H1 (cell line): ENCODE results near the gene KCNMB1. TPM values are rescaled to one million over a fixed set of nuclear protein-coding genes. Genes with fewer than 3 reads are reported as not detected.

Experiments used
- SUZ12 ChIP-seq: fragments of 200-600 bp; sonication (generic); IDR thresholded peaks from 2 replicates; pipeline ENCODE4 v1.6.1; 2012; ENCODE audit warnings: mild to moderate bottlenecking, inconsistent platforms, low read length, moderate library complexity, mixed read lengths
- polyA plus RNA-seq, 7 experiments: library from polyadenylated mRNA; depleted of rRNA in 3 of 7; stranded (reverse) in 5 of 7; unstranded in 2 of 7; fragments of >200 nt in 5 of 7; fragments of 200-250 nt in 2 of 7; gene quantifications; 1 replicate in 5 of 7; 2 replicates in 1 of 7; 4 replicates in 1 of 7; pipeline versions ENCODE4 v1.2.1 to v1.2.3, GENCODE V29; 2011 to 2013; ENCODE audit warnings: missing spikeins in 2 of 7, mixed read lengths in 2 of 7
- total RNA-seq: library from RNA; stranded (reverse); fragmentation: NEBNext Ultra II Directional; extraction: Animal tissue kit (Norgen Biotek cat#: 25700); gene quantifications from 2 replicates; pipeline ENCODE4 v1.2.1, GENCODE V29; 2021

Gene KCNMB1
- total and polyA plus RNA-seq, 2 of the 8 experiments (the other 6 are each of a cell fraction or from before 2014, with no cell fraction given) = 0.08 to 0.19 TPM

- no peak for TF ChIP-seq SUZ12
These were observed 2.3 kb downstream of the KCNMB1 start (continued) for GRCh38 chr5:170386743-170387395.
